Endothelial cell of umbilical vein (primary cell): ENCODE measurements around the gene VWA8. TPM values are rescaled to one million over a fixed set of nuclear protein-coding genes. Genes with fewer than 3 reads are reported as not detected.

Experiments
- BruUV-seq: library from RNA; stranded (reverse); fragments of 400-500 nt; replicated peaks from 2 replicates; lab custom pipeline; 2021; lab: Mats Ljungman, UMichigan
- CTCF ChIA-PET: fragments of 300-600, 350-600 bp; sonication (Branson Sonifier 250); formaldehyde crosslinking; loops from one replicate; lab custom pipeline; 2021; ENCODE audit warnings: antibody characterized with exemption, inconsistent platforms; lab: Charles Lee
- POLR2A ChIA-PET: fragments of 300-600, 350-600 bp; sonication (Branson Sonifier 250); formaldehyde crosslinking; loops from one replicate; lab custom pipeline; 2021; ENCODE audit warnings: antibody characterized with exemption, inconsistent platforms; lab: Charles Lee
- DNase-seq: peaks from one replicate; pipeline ENCODE4 v3.0.0-alpha.2; 2011; ENCODE audit warnings: low read depth, low spot score
- FAIRE-seq: peaks from 2 replicates; lab custom pipeline; 2011; peaks lifted over from hg19 to GRCh38; lab: Jason Lieb, UNC
- H2AFZ ChIP-seq: 2 replicates; pipeline ENCODE4 v1.6.0; 2012; ENCODE audit warnings: low read depth, low read length, control low read depth, inconsistent platforms
- H3K27ac ChIP-seq: 2 replicates; pipeline ENCODE4 v1.5.1; 2011; ENCODE audit warnings: low read depth, mild to moderate bottlenecking, control low read depth, low read length, moderate library complexity; ENCODE audit not compliant: insufficient read depth
- H3K27me3 ChIP-seq, 2 experiments: 2 replicates each; pipeline versions ENCODE4 v1.6.0 to v1.6.1; 2011; ENCODE audit warnings: low read length in 2 of 2, mixed read lengths in 1 of 2; ENCODE audit not compliant: control insufficient read depth in 2 of 2, insufficient read depth in 2 of 2
- H3K36me3 ChIP-seq, 2 experiments: 2 replicates in 1 of 2; 3 replicates in 1 of 2; pipeline ENCODE4 v1.5.1; 2011; ENCODE audit warnings: low read length in 2 of 2, mild to moderate bottlenecking in 1 of 2, moderate library complexity in 1 of 2; ENCODE audit not compliant: control insufficient read depth in 2 of 2, insufficient read depth in 2 of 2; ENCODE audit errors: extremely low read depth in 1 of 2
- H3K4me1 ChIP-seq: 3 replicates; pipeline ENCODE4 v1.5.1; 2011; ENCODE audit warnings: mild to moderate bottlenecking, low read length; ENCODE audit not compliant: control insufficient read depth, insufficient read depth; ENCODE audit errors: extremely low read depth
- H3K4me2 ChIP-seq: 2 replicates; pipeline ENCODE4 v1.6.1; 2011; ENCODE audit warnings: low read length, control low read depth, mixed read lengths; ENCODE audit not compliant: insufficient read depth
- H3K4me3 ChIP-seq, 3 experiments: fragments of 200-600 bp in 1 of 3; sonication (generic), shearing (Covaris generic) in 1 of 3; replicated peaks in 1 of 3; 2 replicates each; pipeline ENCODE4 v1.5.1; 2011 to 2016; ENCODE audit warnings: control low read depth in 3 of 3, low read length in 3 of 3, mild to moderate bottlenecking in 2 of 3, inconsistent platforms in 1 of 3, low read depth in 1 of 3, moderate library complexity in 1 of 3; ENCODE audit not compliant: insufficient read depth in 1 of 3
- H3K79me2 ChIP-seq: 2 replicates; pipeline ENCODE4 v1.6.0; 2012; ENCODE audit warnings: low read length, inconsistent platforms; ENCODE audit not compliant: control insufficient read depth, insufficient read depth
- H3K9ac ChIP-seq: replicated peaks from 2 replicates; pipeline ENCODE3; 2011; ENCODE audit warnings: low read length, control low read depth; ENCODE audit not compliant: insufficient read depth; ENCODE audit errors: extremely low read depth
- H3K9me1 ChIP-seq: replicated peaks from 3 replicates; pipeline ENCODE4 v1.6.0; 2011; ENCODE audit warnings: mild to moderate bottlenecking, low read length; ENCODE audit not compliant: control insufficient read depth, insufficient read depth; ENCODE audit errors: extremely low read depth
- H3K9me3 ChIP-seq: replicated peaks from 2 replicates; pipeline ENCODE4 v1.5.1; 2012; ENCODE audit warnings: low read length, inconsistent platforms; ENCODE audit not compliant: control insufficient read depth, insufficient read depth
- H4K20me1 ChIP-seq: replicated peaks from 2 replicates; pipeline ENCODE3; 2011; ENCODE audit warnings: mild to moderate bottlenecking, low read length; ENCODE audit not compliant: control insufficient read depth, insufficient read depth; ENCODE audit errors: extremely low read depth
- GATA2 ChIP-seq: IDR thresholded peaks from 2 replicates; pipeline ENCODE4 v1.7.0; 2011; ENCODE audit warnings: low read depth, mild to moderate bottlenecking, moderate library complexity, mixed read lengths, low read length; ENCODE audit not compliant: insufficient read length, insufficient read depth
- JUN ChIP-seq: IDR thresholded peaks from 2 replicates; pipeline ENCODE4 v1.6.1; 2011; ENCODE audit warnings: borderline replicate concordance, low read depth; ENCODE audit not compliant: insufficient read length, insufficient read depth
- MYC ChIP-seq: IDR thresholded peaks from one replicate; pipeline ENCODE4 v1.6.1; 2011; ENCODE audit warnings: mild to moderate bottlenecking, low read depth, low read length
- dilution Hi-C: fragments of 300-500 bp; cut with MboI; formaldehyde crosslinking; loops from one replicate; pipeline ENCODE4 v1.15.0; 2019; ENCODE audit warnings: low sequenced_read_pairs; ENCODE audit not compliant: extremely low pct_ligation_motif_present
- intact Hi-C: fragments of 100-400 bp; cut with micrococcal nuclease; formaldehyde crosslinking; loops from one replicate; pipeline ENCODE4 v1.10.0; 2022
- polyA plus RNA-seq, 4 experiments: library from polyadenylated mRNA; depleted of rRNA in 3 of 4; stranded (reverse) in 3 of 4; unstranded in 1 of 4; fragments of >200 nt; gene quantifications; 2 replicates each; pipeline versions ENCODE4 v1.2.1 to v1.2.3, GENCODE V29; 2011 to 2012; ENCODE audit warnings: missing spikeins in 1 of 4
- total RNA-seq: library from RNA; stranded (reverse); gene quantifications from 2 replicates; pipeline ENCODE4 v1.2.3, GENCODE V29; 2021

Gene VWA8
- total and polyA plus RNA-seq, 2 donors (not counting 3 experiments of a cell fraction or from before 2014, with no cell fraction given) = 2.9 to 11.3 TPM

GRCh38 chr13:41587490-41587889 lies 373.4 kb downstream of the VWA8 start:
- DNase-seq (no peak), FAIRE-seq (no peak)
- ChIA-PET POLR2A (no interaction called here), CTCF (interaction anchor here (0.8 to 3.6 kb wide), 2 partner anchors 11 to 65 kb away, joined by 3 to 16 read pairs; no protein-coding TSS in a partner anchor)
- Histone ChIP-seq H3K9me3 (no peaks in the 10 kb centered on the region), H3K27me3 (no peaks in the 10 kb centered on the region), H3K4me2 (no peak overlapping the region), H3K27ac (no peak overlapping the region), H3K9ac (no peak overlapping the region), H4K20me1 (no peaks in the 10 kb centered on the region), H2AFZ (no peak overlapping the region), H3K4me3 (no peak overlapping the region), H3K9me1 (no peaks in the 10 kb centered on the region), H3K4me1 (peaks cover 3% of the 10 kb centered on the region), H3K36me3 (no peaks in the 10 kb centered on the region), H3K79me2 (no peaks in the 10 kb centered on the region)
- intact Hi-C loops (no loop called here), dilution Hi-C loops (no loop called here)
- TF ChIP-seq JUN = no peak
- no peak for TF ChIP-seq MYC
- no peak for TF ChIP-seq GATA2
- no TSS peak for BruUV-seq

- ChIA-PET POLR2A (interaction anchor here (0.6 kb wide), 1 partner anchor 608 kb away, joined by 3 read pairs; no protein-coding TSS in a partner anchor), CTCF (interaction anchor here (0.8 to 3.6 kb wide), 2 partner anchors 43 to 67 kb away, joined by 3 to 16 read pairs; no protein-coding TSS in a partner anchor)
- dilution Hi-C loops (no loop called here), intact Hi-C loops (no loop called here)
- H3K4me2 ChIP-seq = no peak overlapping the region
- H3K27me3 ChIP-seq = no peaks in the 10 kb centered on the region
- H3K4me1 ChIP-seq = peaks cover 3% of the 10 kb centered on the region
- no peak overlapping the region for H2AFZ ChIP-seq
- TF ChIP-seq GATA2 (no peak), JUN (no peak)
- H3K79me2 ChIP-seq = no peaks in the 10 kb centered on the region
- no peaks in the 10 kb centered on the region for H3K9me3 ChIP-seq
- DNase-seq (no peak), FAIRE-seq (no peak)
- H4K20me1 ChIP-seq = no peaks in the 10 kb centered on the region
- no peak overlapping the region for H3K4me3 ChIP-seq
- no peaks in the 10 kb centered on the region for H3K36me3 ChIP-seq
- no peak overlapping the region for H3K9ac ChIP-seq
- BruUV-seq = no TSS peak
- no peak overlapping the region for H3K27ac ChIP-seq
- H3K9me1 ChIP-seq = no peaks in the 10 kb centered on the region
Observed at GRCh38 chr13:41586216-41586615, 374.7 kb downstream of the VWA8 start.
